Measurements from ENCODE around the gene MYBL2.

The MYBL2 gene

GRCh38 chr20:43765916-43766315 lies 99.0 kb downstream of the MYBL2 start:
- no peak for DNase-seq (ENCODE audit: low spot score)
- no peak for TF ChIP-seq CTCF (IDR thresholded peaks at IDR 0.05; ENCODE audit: extremely low read depth, missing control alignments)

Data from GM20000 (cell line).